Stimulated activated CD4-positive, alpha-beta T cell treated with anti-CD3 and anti-CD28 coated beads, Interleukin-2, amount 100 ng/mL, for 24 hours (primary cell): ENCODE results near the gene SH3BGR.

Experiments
- DNase-seq, 2 donors: peaks; one replicate each; pipeline ENCODE4 v3.0.0-alpha.2; 2020

The SH3BGR gene

DNA sequence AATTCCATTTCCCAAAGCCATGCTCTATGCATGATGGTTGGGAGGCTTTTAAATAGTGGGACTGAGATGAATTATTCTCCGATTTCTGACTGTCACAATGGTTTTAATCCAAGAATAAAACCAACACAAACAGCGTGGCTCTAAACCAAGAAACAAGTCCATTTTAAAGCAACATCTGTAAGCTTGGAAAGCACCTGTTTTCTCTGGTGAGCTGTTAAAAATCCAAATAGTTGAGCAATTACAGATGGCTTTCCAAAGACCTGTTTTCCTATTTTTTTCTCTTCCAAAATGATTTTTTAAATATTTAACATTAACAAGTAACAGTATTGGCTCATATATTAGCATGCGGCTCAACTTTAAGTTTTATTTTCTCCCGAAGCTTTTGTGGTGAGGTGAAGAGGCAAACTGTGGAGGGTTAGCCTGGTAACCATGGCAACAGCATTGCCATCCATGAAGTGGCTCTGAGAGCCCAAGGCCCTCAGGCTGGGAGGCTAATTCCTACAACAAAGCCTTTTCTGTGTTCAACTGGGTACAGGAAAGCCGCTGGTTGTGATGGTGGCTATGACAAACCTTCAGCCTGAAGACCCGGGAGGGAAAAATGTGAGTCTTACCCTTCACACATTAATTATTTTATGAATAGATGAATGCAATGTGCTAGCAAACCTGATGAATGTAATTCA lies 104.3 kb downstream of the SH3BGR start:
- DNase-seq: no peak

DNA sequence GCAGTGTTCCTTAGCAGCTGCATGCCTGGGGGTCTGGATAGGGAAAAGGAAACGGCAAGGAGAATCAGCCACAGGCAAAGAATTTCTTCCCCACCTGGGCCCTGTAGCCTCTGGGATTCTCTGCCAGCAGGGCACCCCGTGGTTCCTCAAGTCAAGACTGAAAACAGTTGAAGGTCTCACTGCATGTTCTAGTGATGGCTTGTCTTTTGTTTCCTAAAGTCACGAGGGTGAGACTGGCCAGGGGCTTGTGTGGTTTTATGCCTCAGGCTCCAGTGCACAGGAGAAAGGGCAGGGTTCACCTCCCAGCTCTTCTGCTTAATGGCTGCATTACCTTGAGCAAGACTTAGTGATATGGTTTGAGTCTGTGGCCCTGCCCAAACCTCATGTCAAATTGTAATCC lies 107.7 kb downstream of the SH3BGR start:
- DNase-seq: no peak

DNA sequence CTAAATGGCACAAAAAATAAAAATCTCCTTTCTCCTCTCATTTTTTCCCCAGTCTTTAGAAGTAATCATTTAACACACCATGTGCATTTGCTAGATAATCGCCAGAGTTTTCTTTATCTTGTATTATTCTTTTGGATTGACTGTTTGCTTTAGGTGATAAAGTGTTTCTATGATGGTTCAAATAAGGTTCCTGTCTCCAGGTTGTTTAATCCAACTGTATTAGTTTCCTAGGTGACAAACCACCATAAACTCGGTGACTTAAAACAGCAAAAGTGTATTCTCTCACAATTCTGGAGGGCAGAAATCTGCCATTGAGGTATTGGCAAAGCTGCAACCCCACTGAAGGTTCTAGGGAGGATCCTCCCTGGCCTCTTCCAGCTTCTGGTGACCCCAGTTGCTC lies 109.4 kb downstream of the SH3BGR start:
- DNase-seq: no peak

DNA sequence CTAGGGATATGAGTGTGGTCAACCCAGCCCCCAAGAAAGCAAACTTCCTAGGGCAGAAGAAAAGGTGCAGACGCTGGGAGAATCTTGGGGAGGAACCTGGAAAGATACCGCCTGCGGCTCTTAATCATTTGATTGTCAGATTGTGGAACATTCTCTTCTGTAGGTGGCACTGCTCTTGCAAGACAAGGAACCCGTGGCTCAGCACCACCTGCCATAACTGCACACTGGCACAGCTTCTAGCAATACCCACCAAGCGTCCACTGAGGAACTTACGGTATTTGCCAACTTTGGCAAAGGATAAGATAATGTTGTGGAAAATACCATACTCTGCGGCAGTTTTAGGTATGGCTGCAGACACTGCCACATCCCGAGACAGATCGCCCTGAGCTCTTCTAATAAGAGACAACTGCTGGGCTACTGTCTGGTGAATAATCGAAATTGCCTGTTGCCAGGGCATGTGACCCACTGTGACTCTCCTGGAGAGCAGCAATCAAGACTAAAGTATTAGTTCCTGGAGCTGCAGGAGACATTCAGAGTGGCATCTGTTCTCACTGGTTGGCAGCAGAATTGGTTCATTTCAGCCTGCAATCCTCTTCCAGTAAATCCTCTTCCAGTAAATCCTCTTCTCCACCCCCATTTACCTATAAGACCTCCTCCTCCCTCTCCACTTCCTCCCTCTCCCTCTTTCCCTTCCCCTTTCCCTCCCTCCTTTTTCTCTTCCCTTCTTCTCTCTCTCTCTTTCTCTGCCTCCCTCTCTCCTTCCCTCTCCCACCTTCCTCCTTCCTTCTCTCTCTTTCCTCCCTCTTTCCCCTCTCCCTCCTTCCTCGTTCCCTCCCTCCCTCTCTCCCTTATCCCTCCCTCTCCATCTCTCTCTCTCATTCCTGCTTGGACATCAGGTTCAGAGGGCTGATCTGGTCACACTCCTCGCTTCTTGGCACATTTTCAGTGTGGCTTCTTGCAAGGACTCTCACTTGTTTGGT lies 111.3 kb downstream of the SH3BGR start:
- no peak for DNase-seq

DNA sequence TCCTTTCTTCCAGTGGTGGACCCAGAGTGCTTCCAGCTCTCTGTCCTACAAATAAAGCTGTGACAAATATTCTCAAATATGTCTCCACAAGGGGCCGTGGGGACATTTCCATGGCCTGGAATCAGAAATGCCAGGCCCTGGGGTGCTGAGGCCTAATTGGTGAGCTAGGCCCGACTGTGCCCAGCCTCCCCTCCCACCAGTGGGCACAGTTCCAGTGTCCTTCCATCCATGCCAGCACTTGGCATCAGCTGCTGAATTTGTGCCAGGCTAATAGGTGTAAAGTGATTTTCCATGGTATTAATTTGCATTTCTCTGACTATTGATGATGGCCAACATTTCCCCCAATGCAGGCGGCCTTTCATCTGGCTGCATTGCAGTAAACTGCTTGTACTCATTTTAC lies 112.4 kb downstream of the SH3BGR start:
- no peak for DNase-seq
